Stimulated activated naive CD4-positive, alpha-beta T cell (primary cell): ENCODE data around the gene CUL7.
A peak's percentile ranks its signal among the peaks of the same experiment; 100 is the strongest.
"Not testable (repeated sequence)": the region's sequence is repeated elsewhere in the genome, so short reads cannot be mapped to it uniquely, and the experiment has no call there.

ENCODE experiments used
- DNase-seq, 6 experiments: peaks; one replicate each; lab custom pipeline; 2025; lab: John Stamatoyannopoulos, UW

CUL7 gene

DNA sequence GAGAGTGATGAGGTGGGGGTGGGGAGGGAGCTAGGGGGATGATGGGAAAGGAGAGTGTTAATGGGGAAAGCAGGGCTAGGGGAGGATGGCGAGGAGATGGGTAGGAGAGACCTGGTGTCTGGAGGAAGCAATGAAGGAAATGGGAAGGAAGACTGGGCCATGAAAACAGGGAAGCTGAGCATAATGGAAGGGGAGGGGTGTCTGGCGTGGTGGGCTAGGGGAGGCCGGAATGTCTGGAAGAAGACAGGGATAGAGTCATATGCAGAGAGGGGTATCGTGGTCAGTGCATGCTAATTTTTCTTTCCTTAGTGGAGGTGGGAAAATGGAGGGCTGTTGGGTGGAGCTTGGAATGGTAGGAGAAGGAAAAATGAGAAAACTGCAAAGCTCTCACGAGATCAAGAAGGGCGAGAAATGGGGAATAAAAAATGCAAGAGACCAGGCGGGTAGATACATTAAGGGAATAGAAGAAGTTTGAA, 39.2 kb downstream of the CUL7 start:
- no peak for DNase-seq

GRCh38 chr6:43013843-43014433, 39.7 kb downstream of the CUL7 start, which contains the start of the genes KLHDC3 and MEA1:
Gene KLHDC3, plus strand, starts transcription at chr6:43014249. Its CDS starts 2,944 bp downstream, at chr6:43017193.
Gene MEA1, minus strand, starts transcription at chr6:43013946. Its CDS starts 133 bp downstream, at chr6:43013813.
- DNase-seq: peak; percentile 90 to 100 (median 98)

DNA sequence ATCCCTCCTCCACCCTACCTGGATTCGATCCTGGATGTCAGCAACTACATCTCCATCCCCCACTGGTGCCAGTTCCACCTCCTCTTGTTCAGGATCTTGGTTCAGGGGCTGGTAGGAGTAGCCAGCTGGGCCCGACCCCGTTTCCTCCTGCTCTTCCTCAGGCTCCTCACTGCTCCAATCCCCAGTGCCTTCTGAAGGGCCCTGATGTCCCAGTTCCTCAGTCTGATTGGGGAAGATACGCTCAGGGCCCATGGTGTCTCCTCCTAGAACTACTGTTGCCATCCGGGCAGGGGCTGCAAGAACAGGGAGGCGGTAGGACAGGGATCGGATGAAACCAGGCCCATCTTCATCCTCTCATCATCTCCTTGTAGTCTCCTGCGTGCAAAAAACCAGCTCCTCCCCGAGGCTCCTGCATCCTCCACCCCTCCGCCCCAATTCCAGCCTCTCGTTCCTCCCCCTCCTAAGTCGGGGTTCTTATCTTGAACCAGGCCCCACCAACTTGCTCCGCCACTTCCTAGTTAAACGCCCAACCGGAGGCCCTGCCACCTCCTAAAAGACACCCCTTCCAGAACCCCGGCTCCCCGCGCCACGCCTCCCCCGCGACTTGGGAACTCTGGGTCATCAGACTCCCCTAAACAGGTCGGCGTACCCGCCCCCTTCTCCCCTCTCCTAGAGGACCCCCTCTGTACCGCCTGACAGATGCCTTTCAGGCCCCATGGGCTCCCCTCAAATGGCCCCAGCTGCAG, 40.4 kb downstream of the CUL7 start:
- peak in 2 of 6 experiments; percentile 67 to 79 for DNase-seq

GRCh38 chr6:43012364-43012763, 41.3 kb downstream of the CUL7 start:
- no peak for DNase-seq

GRCh38 chr6:43011207-43011606, 42.4 kb downstream of the CUL7 start:
- DNase-seq: no peak

DNA sequence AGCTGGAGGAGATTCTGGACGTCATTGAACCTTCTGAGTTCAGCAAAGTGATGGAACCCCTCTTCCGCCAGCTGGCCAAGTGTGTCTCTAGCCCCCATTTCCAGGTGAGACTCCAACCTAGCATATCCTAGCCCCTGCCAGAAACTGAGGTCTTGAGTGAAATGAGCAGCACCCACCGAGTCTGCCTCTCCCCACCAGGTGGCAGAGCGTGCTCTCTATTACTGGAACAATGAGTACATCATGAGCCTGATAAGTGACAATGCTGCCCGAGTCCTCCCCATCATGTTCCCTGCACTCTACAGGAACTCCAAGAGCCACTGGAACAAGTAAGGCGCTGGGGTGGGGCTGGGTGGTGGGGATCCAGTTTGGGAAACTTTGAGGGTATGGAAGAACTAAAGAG, 44.5 kb downstream of the CUL7 start:
- peak in 4 of 6 experiments; percentile 7 to 31 (median 24) for DNase-seq

- no peak for DNase-seq
Observed at GRCh38 chr6:43007126-43007525, 46.5 kb downstream of the CUL7 start.

DNA sequence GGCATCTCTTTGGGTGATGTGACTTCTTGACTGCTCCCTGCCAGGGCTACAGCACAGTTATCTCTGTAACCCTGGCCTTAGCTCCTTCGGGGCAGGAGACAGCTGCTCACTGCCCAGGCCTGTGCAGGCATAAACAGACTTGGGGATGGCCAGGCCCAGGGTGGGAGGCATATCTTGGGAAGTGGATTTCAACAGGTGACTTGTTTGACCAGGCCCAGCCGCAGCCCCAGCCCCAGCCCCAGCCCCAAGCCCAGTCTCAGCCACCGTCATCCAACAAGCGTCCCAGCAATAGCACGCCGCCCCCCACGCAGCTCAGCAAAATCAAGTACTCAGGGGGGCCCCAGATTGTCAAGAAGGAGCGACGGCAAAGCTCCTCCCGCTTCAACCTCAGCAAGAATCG, 47.4 kb downstream of the CUL7 start:
- no peak for DNase-seq

DNA sequence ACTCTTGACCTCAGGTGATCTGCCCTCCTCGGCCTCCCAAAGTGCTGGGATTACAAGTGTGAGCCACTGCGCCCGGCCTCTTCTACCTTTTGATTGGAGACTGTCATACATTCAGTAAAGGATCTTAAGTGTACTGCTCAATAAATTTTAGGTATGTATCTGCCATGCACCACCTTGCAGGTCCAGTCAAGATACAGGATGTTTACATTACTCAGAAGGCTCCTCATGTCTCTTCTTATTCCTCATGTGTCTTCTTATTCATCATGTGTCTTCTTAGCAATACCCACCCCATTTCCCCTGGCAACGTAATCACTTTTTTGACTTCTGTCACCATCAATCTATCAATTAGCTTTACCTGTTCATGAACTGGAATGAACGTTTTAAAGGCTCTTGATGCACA, 47.8 kb downstream of the CUL7 start:
- no peak for DNase-seq

- no peak for DNase-seq
Observed at GRCh38 chr6:43001843-43002242, 51.8 kb downstream of the CUL7 start.

DNA sequence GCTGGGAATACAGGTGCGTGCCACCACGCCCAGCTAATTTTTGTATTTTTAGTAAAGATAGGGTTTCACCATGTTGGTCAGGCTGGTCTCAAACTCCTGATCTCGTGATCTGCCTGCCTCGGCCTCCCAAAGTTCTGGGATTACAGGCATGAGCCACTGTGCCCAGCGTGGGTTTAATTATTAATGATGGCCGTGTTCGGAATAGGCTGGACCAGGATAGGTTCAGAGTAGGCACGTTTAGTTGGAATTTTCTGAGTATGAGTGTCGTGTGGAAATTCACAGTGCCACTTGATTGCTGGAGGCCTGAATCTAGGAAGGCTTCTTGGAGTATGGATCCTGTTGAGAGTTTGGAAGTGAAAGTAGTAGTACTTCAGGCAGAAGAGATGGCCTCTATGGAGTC, 55.4 kb downstream of the CUL7 start:
- DNase-seq: not testable (repeated sequence)

- no peak for DNase-seq
Observed at GRCh38 chr6:42996513-42996912, 57.1 kb downstream of the CUL7 start.

DNA sequence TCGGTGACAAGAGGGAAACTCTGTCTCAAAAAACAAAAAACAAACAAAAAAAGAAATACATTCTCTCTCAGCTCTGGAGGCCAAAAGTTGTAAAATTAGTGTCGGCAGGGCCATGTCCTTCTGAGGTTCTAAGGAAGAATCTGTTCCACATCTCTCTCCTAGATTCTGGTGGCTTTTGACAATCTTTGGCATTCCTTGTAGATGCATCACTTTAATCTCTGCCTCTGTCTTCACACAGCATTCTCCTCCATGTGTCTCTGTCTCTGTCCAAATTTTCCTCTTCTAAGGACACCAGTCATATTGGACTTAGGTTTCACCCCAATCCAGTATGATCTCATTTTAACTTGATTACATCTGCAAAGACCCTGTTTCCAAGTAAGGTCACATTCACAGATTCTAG, 60.2 kb downstream of the CUL7 start:
- DNase-seq: no peak

GRCh38 chr6:42989923-42990322, 63.7 kb downstream of the CUL7 start:
- no peak for DNase-seq

DNA sequence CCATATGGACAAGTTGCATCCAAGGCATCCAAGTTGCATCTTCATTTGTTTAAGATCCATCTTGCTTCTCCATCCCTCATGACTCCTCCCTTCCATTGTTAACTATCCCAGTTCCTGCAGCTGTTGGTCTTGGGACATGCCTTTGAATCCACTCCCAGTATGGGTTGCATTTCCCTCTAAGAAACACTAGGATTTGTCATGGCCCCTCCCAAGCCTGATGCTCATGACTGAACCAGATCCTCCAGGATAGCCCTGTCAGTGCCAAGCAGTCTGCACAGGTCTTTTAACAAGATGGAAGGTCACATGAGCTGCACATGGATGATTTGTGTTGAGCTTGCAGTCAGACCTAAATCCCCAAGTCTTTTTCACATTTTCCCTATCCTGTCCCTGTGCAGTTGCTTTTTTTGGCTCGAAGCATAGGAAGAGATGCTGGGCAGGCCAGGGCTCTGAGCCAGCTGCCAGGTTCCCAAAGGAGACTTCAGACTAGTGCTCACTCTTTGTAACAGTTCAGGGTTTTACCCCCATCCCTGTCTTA, 65.1 kb downstream of the CUL7 start:
- no peak for DNase-seq
